Sigmoid colon (tissue), 4 donors: ENCODE results near the gene TMEM114.

Source experiments
- EP300 ChIP-seq, 4 donors: sonication (generic); formaldehyde crosslinking; IDR thresholded peaks; one replicate each; pipeline ENCODE4 v1.6.1; 2017; ENCODE audit warnings: antibody characterized with exemption in 4 of 4
- POLR2A ChIP-seq, 2 donors: fragments of 450-650 bp; IDR thresholded peaks; one replicate each; pipeline ENCODE4 v1.6.1; 2016; ENCODE audit warnings: antibody characterized with exemption in 2 of 2, mild to moderate bottlenecking in 2 of 2, moderate library complexity in 2 of 2
- POLR2AphosphoS5 ChIP-seq, 4 donors: sonication (generic); formaldehyde crosslinking; IDR thresholded peaks; one replicate each; pipeline ENCODE4 v1.6.1; 2017; ENCODE audit warnings: antibody characterized with exemption in 4 of 4
- TF ChIP-seq, protein P1 (sequence below), 4 experiments: fragments of 450-650 bp in 3 of 4; fragments of 200-600 bp in 1 of 4; IDR thresholded peaks; one replicate each; pipeline ENCODE4 v1.5.1; 2016 to 2019; ENCODE audit warnings: antibody characterized with exemption in 4 of 4, mild to moderate bottlenecking in 3 of 4, moderate library complexity in 2 of 4

DNA sequence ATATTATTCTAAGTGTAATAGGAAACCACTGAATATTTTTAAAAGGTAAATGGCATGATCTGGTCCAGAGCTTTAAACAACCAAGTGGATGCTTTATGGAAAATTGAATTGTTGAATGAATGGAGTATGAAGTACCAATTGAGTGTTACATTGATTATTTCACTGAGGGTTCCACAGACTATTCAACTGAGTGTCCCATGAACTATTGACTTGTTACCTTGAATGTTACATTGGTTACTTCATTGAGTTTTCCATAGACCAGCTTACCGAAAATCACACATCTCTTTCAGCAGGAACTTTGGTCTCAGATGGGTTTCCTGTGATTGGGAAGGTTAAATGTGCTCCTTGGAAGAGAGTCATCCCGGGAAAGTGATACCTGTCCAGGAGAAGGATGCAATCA, 56.8 kb downstream of the TMEM114 start:
- TF ChIP-seq EP300 (IDR thresholded peaks at IDR 0.05) (no peak), POLR2A (IDR thresholded peaks at IDR 0.05) (no peak), POLR2AphosphoS5 (IDR thresholded peaks at IDR 0.05) (no peak)
- TF ChIP-seq, protein P1, sequence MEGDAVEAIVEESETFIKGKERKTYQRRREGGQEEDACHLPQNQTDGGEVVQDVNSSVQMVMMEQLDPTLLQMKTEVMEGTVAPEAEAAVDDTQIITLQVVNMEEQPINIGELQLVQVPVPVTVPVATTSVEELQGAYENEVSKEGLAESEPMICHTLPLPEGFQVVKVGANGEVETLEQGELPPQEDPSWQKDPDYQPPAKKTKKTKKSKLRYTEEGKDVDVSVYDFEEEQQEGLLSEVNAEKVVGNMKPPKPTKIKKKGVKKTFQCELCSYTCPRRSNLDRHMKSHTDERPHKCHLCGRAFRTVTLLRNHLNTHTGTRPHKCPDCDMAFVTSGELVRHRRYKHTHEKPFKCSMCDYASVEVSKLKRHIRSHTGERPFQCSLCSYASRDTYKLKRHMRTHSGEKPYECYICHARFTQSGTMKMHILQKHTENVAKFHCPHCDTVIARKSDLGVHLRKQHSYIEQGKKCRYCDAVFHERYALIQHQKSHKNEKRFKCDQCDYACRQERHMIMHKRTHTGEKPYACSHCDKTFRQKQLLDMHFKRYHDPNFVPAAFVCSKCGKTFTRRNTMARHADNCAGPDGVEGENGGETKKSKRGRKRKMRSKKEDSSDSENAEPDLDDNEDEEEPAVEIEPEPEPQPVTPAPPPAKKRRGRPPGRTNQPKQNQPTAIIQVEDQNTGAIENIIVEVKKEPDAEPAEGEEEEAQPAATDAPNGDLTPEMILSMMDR (IDR thresholded peaks at IDR 0.05) = no peak
